Smooth muscle cell (in vitro differentiated cells): ENCODE results near the gene SCFD2. TPM values are rescaled to one million over a fixed set of nuclear protein-coding genes. Genes with fewer than 3 reads are reported as not detected.

ENCODE experiments used
- DNase-seq: peaks from one replicate; lab custom pipeline; 2025; ENCODE audit not compliant: unreplicated experiment; lab: John Stamatoyannopoulos, UW
- H2AFZ ChIP-seq: fragments of 200-600 bp; sonication (generic); 2 replicates; pipeline ENCODE4 v1.6.0; 2016; ENCODE audit warnings: antibody characterized with exemption, low read depth, mild to moderate bottlenecking
- H3F3A ChIP-seq: fragments of 200-600 bp; sonication (generic); 2 replicates; pipeline ENCODE4 v1.6.0; 2017; ENCODE audit warnings: antibody characterized with exemption, low read depth
- H3K27ac ChIP-seq: fragments of 200-600 bp; sonication (generic); 2 replicates; pipeline ENCODE4 v1.5.1; 2016; ENCODE audit warnings: low read depth, mild to moderate bottlenecking
- H3K27me3 ChIP-seq: fragments of 200-600 bp; sonication (generic); 2 replicates; pipeline ENCODE4 v1.6.1; 2016; ENCODE audit warnings: low read depth, mild to moderate bottlenecking
- H3K36me3 ChIP-seq: fragments of 200-600 bp; sonication (generic); 2 replicates; pipeline ENCODE4 v1.5.1; 2016; ENCODE audit warnings: low read depth
- H3K4me1 ChIP-seq: fragments of 200-600 bp; sonication (generic); 2 replicates; pipeline ENCODE4 v1.5.1; 2016; ENCODE audit warnings: low read depth
- H3K4me2 ChIP-seq: fragments of 200-600 bp; sonication (generic); 2 replicates; pipeline ENCODE4 v1.6.0; 2016; ENCODE audit warnings: mild to moderate bottlenecking
- H3K4me3 ChIP-seq: fragments of 200-600 bp; sonication (generic); 2 replicates; pipeline ENCODE4 v1.5.1; 2016; ENCODE audit warnings: mild to moderate bottlenecking
- H3K79me2 ChIP-seq: fragments of 200-600 bp; sonication (generic); 2 replicates; pipeline ENCODE4 v1.6.0; 2016; ENCODE audit warnings: low read depth, mild to moderate bottlenecking
- H3K9ac ChIP-seq: fragments of 200-600 bp; sonication (generic); 2 replicates; pipeline ENCODE4 v1.6.0; 2016; ENCODE audit warnings: low read depth
- H3K9me3 ChIP-seq: fragments of 200-600 bp; sonication (generic); replicated peaks from 2 replicates; pipeline ENCODE4 v1.5.1; 2016; ENCODE audit warnings: low read depth
- H4K20me1 ChIP-seq: fragments of 200-600 bp; sonication (generic); 2 replicates; pipeline ENCODE4 v1.6.0; 2016; ENCODE audit warnings: low read depth
- CTCF ChIP-seq: fragments of 200-600 bp; sonication (generic); IDR thresholded peaks from 2 replicates; pipeline ENCODE4 v1.5.1; 2017; ENCODE audit warnings: borderline replicate concordance, mild to moderate bottlenecking, antibody characterized with exemption; ENCODE audit not compliant: insufficient read depth, poor library complexity, severe bottlenecking
- WGBS: methylation state at CpG from one replicate; pipeline ENCODE4 v1.1.7; 2016; ENCODE audit warnings: low lambda C conversion rate; 5-methylcytosine and 5-hydroxymethylcytosine counted together
- polyA plus RNA-seq: library from polyadenylated mRNA; unstranded; fragments of >200 nt; fragmentation: Nextera tagmentation; extraction: Ambion mirVana; gene quantifications from 2 replicates; pipeline ENCODE4 v1.2.1, GENCODE V29; 2016
- total RNA-seq: library from RNA; depleted of rRNA; stranded (reverse); fragments of >200 nt; gene quantifications from 2 replicates; pipeline ENCODE4 v1.2.3, GENCODE V29; 2014

The SCFD2 gene
- total and polyA plus RNA-seq, 2 experiments from 2014 or later: 7.8 to 11.4 TPM

- no peaks in the 10 kb centered on the region for H3K27me3 ChIP-seq
- H3K27ac ChIP-seq: no peak overlapping the region
- no peaks in the 10 kb centered on the region for H3K79me2 ChIP-seq
- peaks cover 3% of the 10 kb centered on the region for H3K4me1 ChIP-seq
- no peak overlapping the region for H2AFZ ChIP-seq
- H3K4me3 ChIP-seq: no peak overlapping the region
- no peak overlapping the region for H3K9ac ChIP-seq
- H3K4me2 ChIP-seq: no peak overlapping the region
- TF ChIP-seq CTCF: no peak
- H4K20me1 ChIP-seq: no peaks in the 10 kb centered on the region
- WGBS: 83% methylated on average over 5 of the region's 5 CpGs
- H3K36me3 ChIP-seq: no peaks in the 10 kb centered on the region
- no peak for DNase-seq
- H3K9me3 ChIP-seq: no peaks in the 10 kb centered on the region
- H3F3A ChIP-seq: no peaks in the 10 kb centered on the region
Measured at GRCh38 chr4:53010318-53010717, 355.5 kb downstream of the SCFD2 start.

- Histone ChIP-seq H3K36me3 (no peaks in the 10 kb centered on the region), H3K9me3 (no peaks in the 10 kb centered on the region), H3F3A (no peaks in the 10 kb centered on the region), H4K20me1 (no peaks in the 10 kb centered on the region), H3K27me3 (no peaks in the 10 kb centered on the region), H3K9ac (no peak overlapping the region), H3K79me2 (no peaks in the 10 kb centered on the region), H3K4me3 (no peak overlapping the region), H3K4me1 (peaks cover 3% of the 10 kb centered on the region), H3K4me2 (no peak overlapping the region), H2AFZ (no peak overlapping the region), H3K27ac (no peak overlapping the region)
- 60% methylated on average over 3 of the region's 3 CpGs for WGBS
- TF ChIP-seq CTCF: no peak
- DNase-seq: no peak
Measured at GRCh38 chr4:53009824-53010223, 356.0 kb downstream of the SCFD2 start.

GRCh38 chr4:53007024-53007423 lies 358.8 kb downstream of the SCFD2 start:
- Histone ChIP-seq H3K27me3 (no peaks in the 10 kb centered on the region), H3K4me3 (no peak overlapping the region), H3K4me1 (no peaks in the 10 kb centered on the region), H3K9ac (no peak overlapping the region), H3K79me2 (no peaks in the 10 kb centered on the region), H4K20me1 (no peaks in the 10 kb centered on the region), H3K9me3 (no peaks in the 10 kb centered on the region), H2AFZ (no peak overlapping the region), H3K4me2 (no peak overlapping the region), H3K36me3 (no peaks in the 10 kb centered on the region), H3K27ac (no peak overlapping the region), H3F3A (no peaks in the 10 kb centered on the region)
- DNase-seq: no peak
- TF ChIP-seq CTCF: no peak
- WGBS: 94% methylated on average over 4 of the region's 4 CpGs

- H3F3A ChIP-seq: no peaks in the 10 kb centered on the region
- H3K4me3 ChIP-seq: no peak overlapping the region
- no peak for DNase-seq
- H3K36me3 ChIP-seq: no peaks in the 10 kb centered on the region
- no peaks in the 10 kb centered on the region for H3K9me3 ChIP-seq
- H3K27ac ChIP-seq: no peak overlapping the region
- H4K20me1 ChIP-seq: no peaks in the 10 kb centered on the region
- H3K4me1 ChIP-seq: no peaks in the 10 kb centered on the region
- no peak for TF ChIP-seq CTCF
- H3K9ac ChIP-seq: no peak overlapping the region
- no peak overlapping the region for H3K4me2 ChIP-seq
- H3K79me2 ChIP-seq: no peaks in the 10 kb centered on the region
- no peak overlapping the region for H2AFZ ChIP-seq
- WGBS: 93% methylated on average over 3 of the region's 3 CpGs
- no peaks in the 10 kb centered on the region for H3K27me3 ChIP-seq
Measured at GRCh38 chr4:53005808-53006207, 360.1 kb downstream of the SCFD2 start.
